Natural killer cell (primary cell): Measurements from ENCODE around the gene POLA1. TPM values are rescaled to one million over a fixed set of nuclear protein-coding genes. Genes with fewer than 3 reads are reported as not detected.

Experiments
- ATAC-seq, 3 donors: fragments of 150-1000 bp in 2 of 3; fragments of 200-7000 bp in 1 of 3; cut with Tn5 transposase; 1 replicate in 1 of 3; 2 replicates in 2 of 3; pipeline ENCODE4 v1.10.0; 2021; ENCODE audit warnings: mild to moderate bottlenecking in 2 of 3, moderate library complexity in 2 of 3
- DNase-seq, 2 donors: peaks; one replicate each; pipeline versions ENCODE4 v3.0.0 to v3.0.0-alpha.2; 2013 to 2021; ENCODE audit warnings: mixed read lengths in 1 of 2
- H3K27ac ChIP-seq: one replicate; pipeline ENCODE4 v1.5.1; 2013; ENCODE audit warnings: mild to moderate bottlenecking, low read length
- H3K27me3 ChIP-seq: one replicate; pipeline ENCODE4 v1.6.1; 2013; ENCODE audit warnings: low read length; ENCODE audit not compliant: control insufficient read depth, insufficient read depth
- H3K36me3 ChIP-seq: one replicate; pipeline ENCODE4 v1.6.1; 2013; ENCODE audit warnings: low read length; ENCODE audit not compliant: control insufficient read depth, insufficient read depth
- H3K4me1 ChIP-seq: one replicate; pipeline ENCODE4 v1.6.1; 2013; ENCODE audit warnings: low read length; ENCODE audit not compliant: control insufficient read depth, insufficient read depth
- H3K4me3 ChIP-seq: one replicate; pipeline ENCODE4 v1.5.1; 2013; ENCODE audit warnings: low read length
- H3K9me3 ChIP-seq: one replicate; pipeline ENCODE4 v1.6.1; 2013; ENCODE audit warnings: low read length; ENCODE audit not compliant: control insufficient read depth, insufficient read depth
- H3K27ac Mint-ChIP-seq, 2 donors: one replicate each; pipeline ENCODE4 v1.8.0; 2022; ENCODE audit warnings: mild to moderate bottlenecking in 2 of 2, mixed read lengths in 2 of 2, moderate library complexity in 1 of 2
- H3K27me3 Mint-ChIP-seq, 2 donors: one replicate each; pipeline ENCODE4 v1.8.0; 2022; ENCODE audit warnings: low read depth in 2 of 2, mixed read lengths in 2 of 2
- H3K36me3 Mint-ChIP-seq: one replicate; pipeline ENCODE4 v1.8.0; 2022; ENCODE audit warnings: mixed read lengths
- H3K4me1 Mint-ChIP-seq, 2 donors: one replicate each; pipeline ENCODE4 v1.8.0; 2022; ENCODE audit warnings: mixed read lengths in 2 of 2
- H3K4me3 Mint-ChIP-seq: one replicate; pipeline ENCODE4 v1.8.0; 2022; ENCODE audit warnings: mild to moderate bottlenecking, moderate library complexity, mixed read lengths
- H3K9me3 Mint-ChIP-seq, 2 donors: one replicate each; pipeline ENCODE4 v1.8.0; 2022; ENCODE audit warnings: mixed read lengths in 2 of 2
- CTCF ChIP-seq: fragments of 200-600 bp; IDR thresholded peaks from one replicate; pipeline ENCODE4 v1.8.0; 2022; ENCODE audit warnings: antibody characterized with exemption
- WGBS: methylation state at CpG from one replicate; pipeline ENCODE4 v1.1.7; 2013; ENCODE audit warnings: missing lambda C conversion rate; ENCODE audit not compliant: insufficient coverage; 5-methylcytosine and 5-hydroxymethylcytosine counted together
- intact Hi-C: fragments of 100-400 bp; cut with micrococcal nuclease; formaldehyde crosslinking; loops from one replicate; pipeline ENCODE4 v1.14.2; 2022
- total RNA-seq, 4 donors: library from RNA; stranded (reverse); fragments of 120-200 nt in 1 of 4; gene quantifications; one replicate each; pipeline versions ENCODE4 v1.2.3 to v1.2.4, GENCODE V29; 2013 to 2022

Gene POLA1
- total RNA-seq, 3 donors from 2014 or later (not counting 1 experiment from before 2014, with no cell fraction given), result 11.1 to 12.6 (median 11.3) TPM

- H3K4me1 Mint-ChIP-seq, result no peaks in the 10 kb centered on the region
- Histone ChIP-seq H3K27ac (no peak overlapping the region), H3K36me3 (no peaks in the 10 kb centered on the region), H3K4me1 (no peaks in the 10 kb centered on the region), H3K4me3 (no peak overlapping the region), H3K27me3 (no peaks in the 10 kb centered on the region), H3K9me3 (no peaks in the 10 kb centered on the region)
- WGBS, result 96% methylated on average over 5 of the region's 6 CpGs
- no peaks in the 10 kb centered on the region for H3K27me3 Mint-ChIP-seq
- no peak for DNase-seq
- no peak for TF ChIP-seq CTCF
- no peak for ATAC-seq
- intact Hi-C loops, result no loop called here
- no peak overlapping the region for H3K27ac Mint-ChIP-seq
- no peaks in the 10 kb centered on the region for H3K36me3 Mint-ChIP-seq
- no peak overlapping the region for H3K4me3 Mint-ChIP-seq
- H3K9me3 Mint-ChIP-seq, result no peaks in the 10 kb centered on the region
Measured at GRCh38 chrX:24657671-24658386, 35.9 kb upstream of the POLA1 start.

GRCh38 chrX:24658421-24658820 is 35.3 kb upstream of the POLA1 start:
- DNase-seq (no peak), ATAC-seq (no peak)
- no peaks in the 10 kb centered on the region for H3K4me1 ChIP-seq
- no peaks in the 10 kb centered on the region for H3K4me1 Mint-ChIP-seq
- no peak overlapping the region for H3K4me3 ChIP-seq
- no peak overlapping the region for H3K4me3 Mint-ChIP-seq
- no peaks in the 10 kb centered on the region for H3K36me3 ChIP-seq
- H3K27ac ChIP-seq, result no peak overlapping the region
- H3K27me3 Mint-ChIP-seq, result no peaks in the 10 kb centered on the region
- H3K36me3 Mint-ChIP-seq, result no peaks in the 10 kb centered on the region
- no peaks in the 10 kb centered on the region for H3K9me3 ChIP-seq
- H3K27ac Mint-ChIP-seq, result no peak overlapping the region
- intact Hi-C loops, result no loop called here
- no peaks in the 10 kb centered on the region for H3K9me3 Mint-ChIP-seq
- TF ChIP-seq CTCF, result no peak
- no peaks in the 10 kb centered on the region for H3K27me3 ChIP-seq

- Histone ChIP-seq H3K4me3 (no peak overlapping the region), H3K9me3 (no peaks in the 10 kb centered on the region), H3K27ac (no peak overlapping the region), H3K4me1 (no peaks in the 10 kb centered on the region), H3K27me3 (no peaks in the 10 kb centered on the region), H3K36me3 (no peaks in the 10 kb centered on the region)
- H3K27me3 Mint-ChIP-seq, result no peaks in the 10 kb centered on the region
- no CpG with 5 or more reads among the region's 1 CpG for WGBS
- DNase-seq (no peak), ATAC-seq (no peak)
- no peak for TF ChIP-seq CTCF
- H3K36me3 Mint-ChIP-seq, result no peaks in the 10 kb centered on the region
- H3K4me3 Mint-ChIP-seq, result no peak overlapping the region
- intact Hi-C loops, result no loop called here
- H3K4me1 Mint-ChIP-seq, result no peaks in the 10 kb centered on the region
- no peak overlapping the region for H3K27ac Mint-ChIP-seq
- no peaks in the 10 kb centered on the region for H3K9me3 Mint-ChIP-seq
Measured at GRCh38 chrX:24659106-24659505, 34.6 kb upstream of the POLA1 start.

GRCh38 chrX:24659646-24660045 is 34.1 kb upstream of the POLA1 start:
- Mint-ChIP-seq H3K4me1 (no peaks in the 10 kb centered on the region), H3K4me3 (no peak overlapping the region), H3K27ac (no peak overlapping the region), H3K36me3 (no peaks in the 10 kb centered on the region), H3K9me3 (no peaks in the 10 kb centered on the region), H3K27me3 (no peaks in the 10 kb centered on the region)
- ATAC-seq (no peak), DNase-seq (no peak)
- TF ChIP-seq CTCF, result no peak
- WGBS, result 87% methylated on average over 3 of the region's 3 CpGs
- no peak overlapping the region for H3K27ac ChIP-seq
- H3K4me1 ChIP-seq, result no peaks in the 10 kb centered on the region
- no peaks in the 10 kb centered on the region for H3K36me3 ChIP-seq
- no peaks in the 10 kb centered on the region for H3K27me3 ChIP-seq
- no peak overlapping the region for H3K4me3 ChIP-seq
- intact Hi-C loops, result no loop called here
- no peaks in the 10 kb centered on the region for H3K9me3 ChIP-seq
